ENCODE measurements around the gene KCNIP3.
"Not testable (repeated sequence)": the region's sequence is repeated elsewhere in the genome, so short reads cannot be mapped to it uniquely, and the experiment has no call there.

KCNIP3 gene

GRCh38 chr2:95296880-95297487 is at the start of gene KCNIP3:
TSS of gene KCNIP3 (plus strand) at chr2:95297347. CDS start at chr2:95297439, 92 bp downstream.
- DNase-seq, result no peak

GRCh38 chr2:95258271-95258670 is 38.9 kb upstream of the KCNIP3 start:
- DNase-seq, result no peak

- peak; percentile 92 for DNase-seq
Observed at GRCh38 chr2:95260028-95261023, 36.8 kb upstream of the KCNIP3 start.

GRCh38 chr2:95261602-95262001 is 35.5 kb upstream of the KCNIP3 start:
- peak; percentile 85 for DNase-seq

GRCh38 chr2:95262896-95263542 is 34.1 kb upstream of the KCNIP3 start:
- no peak for DNase-seq

GRCh38 chr2:95264624-95265023 is 32.5 kb upstream of the KCNIP3 start:
- no peak for DNase-seq

- no peak for DNase-seq
Observed at GRCh38 chr2:95265182-95265581, 32.0 kb upstream of the KCNIP3 start.

- DNase-seq, result no peak
Observed at GRCh38 chr2:95266781-95267430, 30.2 kb upstream of the KCNIP3 start.

- no peak for DNase-seq
Observed at GRCh38 chr2:95267458-95268210, 29.5 kb upstream of the KCNIP3 start.

GRCh38 chr2:95268211-95269035 is 28.7 kb upstream of the KCNIP3 start:
- DNase-seq, result no peak

- no peak for DNase-seq
Observed at GRCh38 chr2:95269036-95269680, 28.0 kb upstream of the KCNIP3 start.

GRCh38 chr2:95269745-95270144 is 27.4 kb upstream of the KCNIP3 start:
- DNase-seq, result not testable (repeated sequence)

- no peak for DNase-seq
Observed at GRCh38 chr2:95270541-95271081, 26.5 kb upstream of the KCNIP3 start.

GRCh38 chr2:95271381-95271971 is 25.7 kb upstream of the KCNIP3 start:
- DNase-seq, result no peak

- DNase-seq, result no peak
Observed at GRCh38 chr2:95272299-95272751, 24.8 kb upstream of the KCNIP3 start.

GRCh38 chr2:95272781-95273180 is 24.4 kb upstream of the KCNIP3 start:
- no peak for DNase-seq

- DNase-seq, result peak; percentile 53
Observed at GRCh38 chr2:95273566-95274290, 23.4 kb upstream of the KCNIP3 start.

- DNase-seq, result no peak
Observed at GRCh38 chr2:95274291-95275150, 22.6 kb upstream of the KCNIP3 start, which contains the start of gene PROM2. TSS of gene PROM2 (plus strand) at chr2:95274449. CDS start at chr2:95274586, 137 bp downstream.

Measured in inflammatory macrophage treated with lipopolysaccharide for 4 hours (primary cell).